Measurements from ENCODE around the gene GPC5.

- TF ChIP-seq CTCF (IDR thresholded peaks at IDR 0.05 in 8 of 11, conservative IDR thresholded peaks at IDR 0.05 in 3 of 11), result no peak
- no peak for TF ChIP-seq POLR2A (IDR thresholded peaks at IDR 0.05)
- TF ChIP-seq POLR2AphosphoS5 (IDR thresholded peaks at IDR 0.05), result no peak
These were observed 1279.2 kb downstream of the GPC5 start for GRCh38 chr13:92677571-92677970.

All from spleen (tissue), 7 donors.